Muscle of back (tissue), 11 donors: Measurements from ENCODE around the gene DUSP14. TPM values are rescaled to one million over a fixed set of nuclear protein-coding genes. Genes with fewer than 3 reads are reported as not detected.

Experiments used
- DNase-seq, 3 donors: peaks; one replicate each; pipeline versions ENCODE4 v3.0.0 to v3.0.0-alpha.2; 2013
- polyA plus RNA-seq, 10 donors: library from polyadenylated mRNA; unstranded; fragments of 120-200 nt; gene quantifications; one replicate each; pipeline ENCODE4 v1.2.1, GENCODE V29; 2013; ENCODE audit not compliant: insufficient read length in 10 of 10

DUSP14 gene
- polyA plus RNA-seq, 10 donors = 9.0 to 15.2 (median 11.0) TPM

GRCh38 chr17:37555386-37555785, 65.7 kb downstream of the DUSP14 start:
- DNase-seq = no peak

DNA sequence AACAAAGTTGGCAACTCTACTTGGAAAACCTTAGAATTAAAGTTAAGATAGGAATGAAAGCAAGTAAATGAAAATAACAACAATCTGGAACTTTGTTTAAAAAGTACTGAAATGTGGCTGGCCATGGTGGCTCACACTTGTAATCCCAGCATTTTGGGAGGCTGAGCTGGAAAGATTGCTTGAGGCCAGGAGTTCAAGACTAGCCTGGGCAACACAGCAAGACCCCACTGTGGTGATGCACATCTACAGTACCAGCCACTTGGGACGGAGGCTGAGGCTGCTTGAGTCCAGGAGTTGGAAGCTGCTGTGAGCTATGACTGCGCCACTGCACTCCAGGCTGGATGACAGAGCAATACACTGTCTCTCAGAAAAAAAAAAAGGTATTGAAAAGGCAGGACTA, 67.8 kb downstream of the DUSP14 start:
- no peak for DNase-seq

GRCh38 chr17:37558299-37558698, 68.6 kb downstream of the DUSP14 start:
- no peak for DNase-seq

- DNase-seq = no peak
These were observed 72.5 kb downstream of the DUSP14 start for GRCh38 chr17:37562016-37562745.

Other genes starting within 250 kb of the DUSP14 start
- gene C17orf78, start 113.9 kb upstream of the DUSP14 start, polyA plus RNA-seq = under 1 TPM in 6 of 10 donors, not detected in 4; 0.07 to 0.22 (median 0.16) TPM
- 10 to 100 TPM; 19.5 to 37.2 (median 28.1) TPM for gene ACACA, start 83.1 kb upstream of the DUSP14 start, polyA plus RNA-seq
- gene TADA2A, start 83.0 kb upstream of the DUSP14 start, polyA plus RNA-seq = 10 to 100 TPM; 16.2 to 24.0 (median 20.4) TPM
- 10 to 100 TPM; 20.4 to 34.2 (median 26.1) TPM for gene SYNRG, start 119.5 kb downstream of the DUSP14 start, polyA plus RNA-seq
- gene DDX52, start 153.6 kb downstream of the DUSP14 start, polyA plus RNA-seq = 10 to 100 TPM; 14.3 to 25.6 (median 18.8) TPM